H9 (cell line): Measurements from ENCODE around the gene SPRED3. TPM values are rescaled to one million over a fixed set of nuclear protein-coding genes. Genes with fewer than 3 reads are reported as not detected.
A peak's percentile ranks its signal among the peaks of the same experiment; 100 is the strongest.

Experiments
- DNase-seq: peaks from one replicate; pipeline ENCODE4 v3.0.0-alpha.2; 2017
- H2AFZ ChIP-seq: one replicate; pipeline ENCODE4 v1.6.1; 2013; ENCODE audit warnings: mild to moderate bottlenecking, low read length, control low read depth, moderate library complexity
- H2AK5ac ChIP-seq: 2 replicates; pipeline ENCODE4 v1.6.1; 2013; ENCODE audit warnings: low read length, control low read depth, mixed read lengths; ENCODE audit not compliant: insufficient read length
- H2BK120ac ChIP-seq: one replicate; pipeline ENCODE4 v1.6.1; 2013; ENCODE audit warnings: low read depth, mild to moderate bottlenecking, low read length, control low read depth, inconsistent platforms; ENCODE audit not compliant: poor library complexity, severe bottlenecking
- H2BK12ac ChIP-seq: 2 replicates; pipeline ENCODE4 v1.6.1; 2013; ENCODE audit warnings: low read length, control low read depth, mixed read lengths, low read depth; ENCODE audit not compliant: insufficient read length
- H2BK15ac ChIP-seq: 2 replicates; pipeline ENCODE4 v1.6.1; 2013; ENCODE audit warnings: low read depth, low read length, control low read depth
- H2BK20ac ChIP-seq: one replicate; pipeline ENCODE4 v1.6.1; 2013; ENCODE audit warnings: low read depth, mild to moderate bottlenecking, low read length, control low read depth, inconsistent platforms; ENCODE audit not compliant: poor library complexity, severe bottlenecking
- H2BK5ac ChIP-seq: 2 replicates; pipeline ENCODE4 v1.6.1; 2013; ENCODE audit warnings: low read length, control low read depth, mixed read lengths; ENCODE audit not compliant: insufficient read length
- H3K14ac ChIP-seq: 2 replicates; pipeline ENCODE4 v1.6.1; 2013; ENCODE audit warnings: low read length, control low read depth; ENCODE audit not compliant: insufficient read depth
- H3K18ac ChIP-seq: 2 replicates; pipeline ENCODE4 v1.6.1; 2013; ENCODE audit warnings: low read depth, mild to moderate bottlenecking, mixed read lengths, low read length, control low read depth; ENCODE audit not compliant: insufficient read length
- H3K23ac ChIP-seq: 2 replicates; pipeline ENCODE4 v1.6.1; 2013; ENCODE audit warnings: low read length, control low read depth, mixed read lengths, low read depth; ENCODE audit not compliant: insufficient read length
- H3K23me2 ChIP-seq: 2 replicates; pipeline ENCODE4 v1.6.1; 2013; ENCODE audit warnings: low read depth, mild to moderate bottlenecking, mixed read lengths, low read length, control low read depth; ENCODE audit not compliant: insufficient read length, poor library complexity, severe bottlenecking
- H3K27ac ChIP-seq: 2 replicates; pipeline ENCODE4 v1.5.1; 2013; ENCODE audit warnings: low read length, control low read depth, mixed read lengths, low read depth; ENCODE audit not compliant: insufficient read length
- H3K27me3 ChIP-seq: 2 replicates; pipeline ENCODE4 v1.6.1; 2013; ENCODE audit warnings: low read length, control low read depth, inconsistent platforms; ENCODE audit not compliant: insufficient read depth
- H3K4ac ChIP-seq: 2 replicates; pipeline ENCODE4 v1.6.1; 2013; ENCODE audit warnings: low read depth, mild to moderate bottlenecking, control low read depth, inconsistent platforms, low read length, moderate library complexity
- H3K4me1 ChIP-seq: 2 replicates; pipeline ENCODE4 v1.6.1; 2013; ENCODE audit warnings: low read length, control low read depth, inconsistent platforms; ENCODE audit not compliant: insufficient read depth
- H3K4me2 ChIP-seq: 2 replicates; pipeline ENCODE4 v1.6.1; 2013; ENCODE audit warnings: low read length, control low read depth, mixed read lengths; ENCODE audit not compliant: insufficient read length, insufficient read depth
- H3K56ac ChIP-seq: 2 replicates; pipeline ENCODE4 v1.6.1; 2013; ENCODE audit warnings: low read depth, mild to moderate bottlenecking, mixed read lengths, low read length, control low read depth; ENCODE audit not compliant: insufficient read length
- H3K79me1 ChIP-seq: 2 replicates; pipeline ENCODE4 v1.6.1; 2013; ENCODE audit warnings: low read depth, mild to moderate bottlenecking, moderate library complexity, low read length, control low read depth, inconsistent platforms; ENCODE audit not compliant: insufficient read depth, poor library complexity, severe bottlenecking
- H3K79me2 ChIP-seq: 2 replicates; pipeline ENCODE4 v1.6.1; 2013; ENCODE audit warnings: low read length, control low read depth, inconsistent platforms; ENCODE audit not compliant: insufficient read depth
- H3K9ac ChIP-seq: 2 replicates; pipeline ENCODE4 v1.6.1; 2013; ENCODE audit warnings: low read length, control low read depth, mixed read lengths; ENCODE audit not compliant: insufficient read length; ENCODE audit errors: extremely low read depth
- H3K9me3 ChIP-seq: one replicate; pipeline ENCODE4 v1.6.1; 2013; ENCODE audit warnings: low read depth, low read length, inconsistent platforms; ENCODE audit not compliant: control insufficient read depth
- H3T11ph ChIP-seq: one replicate; pipeline ENCODE4 v1.6.1; 2013; ENCODE audit warnings: mild to moderate bottlenecking, low read length, control low read depth, inconsistent platforms
- H4K20me1 ChIP-seq: one replicate; pipeline ENCODE4 v1.6.1; 2013; ENCODE audit not compliant: control insufficient read depth, insufficient read length, insufficient read depth
- H4K5ac ChIP-seq: 2 replicates; pipeline ENCODE4 v1.6.1; 2013; ENCODE audit warnings: low read depth, mild to moderate bottlenecking, mixed read lengths, low read length, control low read depth; ENCODE audit not compliant: insufficient read length
- H4K8ac ChIP-seq: replicated peaks from 2 replicates; pipeline ENCODE4 v1.6.1; 2013; ENCODE audit warnings: low read length, control low read depth, mixed read lengths, low read depth; ENCODE audit not compliant: insufficient read length
- H4K91ac ChIP-seq: 2 replicates; pipeline ENCODE4 v1.6.1; 2013; ENCODE audit warnings: low read depth, mild to moderate bottlenecking, moderate library complexity, mixed read lengths, low read length, control low read depth; ENCODE audit not compliant: insufficient read length
- H3K27ac Mint-ChIP-seq, 3 experiments: 2 replicates in 2 of 3; 3 replicates in 1 of 3; pipeline ENCODE4 v1.8.0; 2020 to 2021; ENCODE audit warnings: mixed read lengths in 3 of 3, mild to moderate bottlenecking in 1 of 3, moderate library complexity in 1 of 3
- H3K27me3 Mint-ChIP-seq: 2 replicates; pipeline ENCODE4 v1.8.0; 2021; ENCODE audit warnings: low read depth, mild to moderate bottlenecking, moderate library complexity, mixed read lengths
- H3K36me3 Mint-ChIP-seq, 3 experiments: 2 replicates in 2 of 3; 3 replicates in 1 of 3; pipeline ENCODE4 v1.8.0; 2020 to 2021; ENCODE audit warnings: low read depth in 3 of 3, mixed read lengths in 3 of 3; ENCODE audit not compliant: insufficient read depth in 1 of 3
- H3K4me1 Mint-ChIP-seq, 2 experiments: 2 replicates each; pipeline ENCODE4 v1.8.0; 2020; ENCODE audit warnings: mixed read lengths in 2 of 2
- H3K4me3 Mint-ChIP-seq, 2 experiments: 2 replicates in 1 of 2; 3 replicates in 1 of 2; pipeline ENCODE4 v1.8.0; 2020 to 2021; ENCODE audit warnings: mild to moderate bottlenecking in 2 of 2, mixed read lengths in 2 of 2, moderate library complexity in 1 of 2
- H3K9me3 Mint-ChIP-seq, 2 experiments: 2 replicates in 1 of 2; 3 replicates in 1 of 2; pipeline ENCODE4 v1.8.0; 2020; ENCODE audit warnings: mild to moderate bottlenecking in 2 of 2, mixed read lengths in 2 of 2, moderate library complexity in 1 of 2
- CTCF ChIP-seq: fragments of 200-600 bp; sonication (generic); conservative IDR thresholded peaks from 3 replicates; pipeline ENCODE4 v1.8.0; 2021; ENCODE audit warnings: antibody characterized with exemption, mild to moderate bottlenecking
- WGBS: extraction: QIAGEN DNeasy Blood & Tissue Kit; methylation state at CpG from one replicate; pipeline ENCODE4 v1.1.7; 2013; ENCODE audit warnings: missing lambda C conversion rate, low lambda C conversion rate, mixed read lengths; ENCODE audit not compliant: insufficient read length; ENCODE audit errors: extremely low coverage; 5-methylcytosine and 5-hydroxymethylcytosine counted together
- total RNA-seq: library from RNA; stranded (reverse); gene quantifications from 2 replicates; pipeline ENCODE4 v1.2.1, GENCODE V29; 2021

SPRED3 gene
- total RNA-seq, 1 experiment from 2014 or later: 16.4 TPM

- H2BK120ac ChIP-seq: no peak overlapping the region
Measured at GRCh38 chr19:38445362-38445761, 56.9 kb downstream of the SPRED3 start.

More at GRCh38 chr19:38445362-38445761, 56.9 kb downstream of the SPRED3 start:
- no peaks in the 10 kb centered on the region for H3K27me3 Mint-ChIP-seq
- no peak overlapping the region for H3K4me3 Mint-ChIP-seq
- no peak overlapping the region for H2BK20ac ChIP-seq
- no peaks in the 10 kb centered on the region for H3K79me2 ChIP-seq
- no peak overlapping the region for H3K4me2 ChIP-seq
- no peak overlapping the region for H3K23ac ChIP-seq
- no peak overlapping the region for H4K91ac ChIP-seq
- no peak overlapping the region for H4K5ac ChIP-seq
- no peaks in the 10 kb centered on the region for H3K23me2 ChIP-seq
- H3K36me3 Mint-ChIP-seq: peaks cover 41 to 49% (median 46%) of the 10 kb centered on the region in 3 experiments
- no peaks in the 10 kb centered on the region for H4K20me1 ChIP-seq
- no peak overlapping the region for H2AK5ac ChIP-seq
- no peak overlapping the region for H3K27ac ChIP-seq
- H3K4me1 ChIP-seq: no peaks in the 10 kb centered on the region
- no peak overlapping the region for H3K18ac ChIP-seq
- no peak overlapping the region for H2BK5ac ChIP-seq
- H2BK15ac ChIP-seq: no peak overlapping the region
- no peak overlapping the region for H2AFZ ChIP-seq
- no peak overlapping the region for H3K9ac ChIP-seq
- no peak overlapping the region for H4K8ac ChIP-seq
- no peaks in the 10 kb centered on the region for H3K9me3 ChIP-seq
- no peak overlapping the region for H2BK12ac ChIP-seq
- no peak overlapping the region for H3T11ph ChIP-seq
- TF ChIP-seq CTCF: no peak
- H3K4me1 Mint-ChIP-seq: peaks cover 5 to 16% of the 10 kb centered on the region in 2 experiments; a peak in 3 of 4 replicates
- H3K4ac ChIP-seq: no peak overlapping the region
- no peaks in the 10 kb centered on the region for H3K9me3 Mint-ChIP-seq
- H3K14ac ChIP-seq: no peak overlapping the region
- 0 out of 7 replicates have a peak overlapping the region, but pooled peaks of 1 of the 3 experiments have one; percentile 11 for H3K27ac Mint-ChIP-seq
- no peaks in the 10 kb centered on the region for H3K27me3 ChIP-seq
- no CpG with 5 or more reads among the region's 7 CpGs for WGBS
- DNase-seq: no peak
- no peak overlapping the region for H3K56ac ChIP-seq
- no peaks in the 10 kb centered on the region for H3K79me1 ChIP-seq
